ENCODE data around the gene EPM2AIP1. TPM values are rescaled to one million over a fixed set of nuclear protein-coding genes. Genes with fewer than 3 reads are reported as not detected.

The EPM2AIP1 gene
- total RNA-seq, 1 donor from 2014 or later: 18.4 TPM

- Histone ChIP-seq H3K4me3 (no peak overlapping the region), H3K36me3 (peaks cover 76% of the 10 kb centered on the region), H3K27me3 (ENCODE audit: low read depth) (no peaks in the 10 kb centered on the region), H3K9me3 (no peaks in the 10 kb centered on the region), H3K27ac (peak overlapping the region; percentile 27), H3K4me1 (peaks cover 9% of the 10 kb centered on the region)
- DNase-seq (no peak), ATAC-seq (peak in 1 of 2 donors; percentile 59)
- no peak for TF ChIP-seq CTCF (IDR thresholded peaks at IDR 0.05)
- intact Hi-C loops (cut with DNase I): no loop called here
Observed at GRCh38 chr3:37032961-37033360, 40.0 kb upstream of the EPM2AIP1 start.

- no peak overlapping the region for H3K4me3 ChIP-seq
- H3K36me3 ChIP-seq: peaks cover 91% of the 10 kb centered on the region
- DNase-seq (no peak), ATAC-seq (peak in 1 of 2 donors; percentile 21)
- H3K4me1 ChIP-seq: peaks cover 9% of the 10 kb centered on the region
- H3K27me3 ChIP-seq (ENCODE audit: low read depth): no peaks in the 10 kb centered on the region
- no peaks in the 10 kb centered on the region for H3K9me3 ChIP-seq
- intact Hi-C loops (cut with DNase I): no loop called here
- H3K27ac ChIP-seq: peak overlapping the region; percentile 52
- TF ChIP-seq CTCF (IDR thresholded peaks at IDR 0.05): no peak
Observed at GRCh38 chr3:37031096-37031682, 38.3 kb upstream of the EPM2AIP1 start.

- H3K27ac ChIP-seq: peak overlapping the region; percentile 52
- no peaks in the 10 kb centered on the region for H3K9me3 ChIP-seq
- ATAC-seq (no peak), DNase-seq (no peak)
- H3K36me3 ChIP-seq: peaks cover 94% of the 10 kb centered on the region
- peaks cover 9% of the 10 kb centered on the region for H3K4me1 ChIP-seq
- TF ChIP-seq CTCF (IDR thresholded peaks at IDR 0.05): no peak
- intact Hi-C loops (cut with DNase I): no loop called here
- no peak overlapping the region for H3K4me3 ChIP-seq
- no peaks in the 10 kb centered on the region for H3K27me3 ChIP-seq (ENCODE audit: low read depth)
Observed at GRCh38 chr3:37030588-37030987, 37.7 kb upstream of the EPM2AIP1 start.

- Histone ChIP-seq H3K4me1 (peaks cover 10% of the 10 kb centered on the region), H3K36me3 (peaks cover 86% of the 10 kb centered on the region)
Observed at GRCh38 chr3:37029516-37030163, 36.7 kb upstream of the EPM2AIP1 start.

GRCh38 chr3:37029111-37029510 is 36.2 kb upstream of the EPM2AIP1 start:
- Histone ChIP-seq H3K4me1 (peaks cover 13% of the 10 kb centered on the region), H3K27ac (no peak overlapping the region), H3K4me3 (no peak overlapping the region), H3K9me3 (no peaks in the 10 kb centered on the region), H3K27me3 (ENCODE audit: low read depth) (no peaks in the 10 kb centered on the region), H3K36me3 (peaks cover 82% of the 10 kb centered on the region)
- intact Hi-C loops (cut with DNase I): no loop called here
- DNase-seq (no peak), ATAC-seq (no peak)
- no peak for TF ChIP-seq CTCF (IDR thresholded peaks at IDR 0.05)

More at GRCh38 chr3:37029516-37030163, 36.7 kb upstream of the EPM2AIP1 start:
- ATAC-seq (no peak), DNase-seq (no peak)
- Histone ChIP-seq H3K4me3 (no peak overlapping the region), H3K9me3 (no peaks in the 10 kb centered on the region), H3K27ac (peak overlapping the region; percentile 52), H3K27me3 (ENCODE audit: low read depth) (no peaks in the 10 kb centered on the region)
- TF ChIP-seq CTCF (IDR thresholded peaks at IDR 0.05): no peak
- intact Hi-C loops (cut with DNase I): no loop called here

Measured in lower lobe of right lung (tissue), 2 donors.